ENCODE results near the gene NAGS.
"Not testable (repeated sequence)": the region's sequence is repeated elsewhere in the genome, so short reads cannot be mapped to it uniquely, and the experiment has no call there.

The NAGS gene

GRCh38 chr17:43995150-43995471 lies 9.3 kb upstream of the NAGS start:
- no peaks in the 10 kb centered on the region for H3K9me3 ChIP-seq (replicated peaks; ENCODE audit: insufficient read depth, low read length)
- no peaks in the 10 kb centered on the region for H3F3A ChIP-seq (ENCODE audit: insufficient read depth, low read length)
- no peaks in the 10 kb centered on the region for H3K79me2 ChIP-seq (ENCODE audit: low read length)
- TF ChIP-seq EZH2phosphoT487 (IDR thresholded peaks at IDR 0.05; ENCODE audit: low read length), result no peak
- no peak for TF ChIP-seq EZH2 (optimal IDR thresholded peaks at IDR 0.05; ENCODE audit: low read depth, low read length)
- TF ChIP-seq CTCF (IDR thresholded peaks at IDR 0.05; ENCODE audit: low read length), result no peak
- no peak for DNase-seq
- H3K27ac ChIP-seq (ENCODE audit: low read length), result no peak overlapping the region
- peak overlapping the region; percentile 94; the same call in 1 of the 2 replicates for H3K4me2 ChIP-seq (ENCODE audit: low read depth, low read length)
- H4K20me1 ChIP-seq (ENCODE audit: insufficient read depth, low read length), result no peaks in the 10 kb centered on the region
- peak overlapping the region; percentile 31; the same call in 1 of the 2 replicates for H3K9ac ChIP-seq (ENCODE audit: low read length)
- peak overlapping the region; percentile 86 for H2AFZ ChIP-seq (ENCODE audit: low read length)
- H3K4me3 ChIP-seq (ENCODE audit: low read length), result peak overlapping the region; percentile 56
- H3K27me3 ChIP-seq (replicated peaks; ENCODE audit: insufficient read depth, low read length), result 0 out of 2 replicates have a peak, but pooled peaks cover under 1% of the 10 kb centered on the region
- no peaks in the 10 kb centered on the region for H3K36me3 ChIP-seq (replicated peaks; ENCODE audit: insufficient read depth, low read length)
- H3K4me1 ChIP-seq (ENCODE audit: low read length), result peaks cover 4% of the 10 kb centered on the region; the same call in 1 of the 2 replicates
- no peaks in the 10 kb centered on the region for H3K9me2 ChIP-seq (replicated peaks; ENCODE audit: insufficient read depth, low read length)

- H3K4me3 ChIP-seq (ENCODE audit: low read length); H3K79me2 ChIP-seq (ENCODE audit: low read length); H3K9me3 ChIP-seq (replicated peaks; ENCODE audit: insufficient read depth, low read length); H3K27me3 ChIP-seq (replicated peaks; ENCODE audit: insufficient read depth, low read length); H2AFZ ChIP-seq (ENCODE audit: low read length); H3K9me2 ChIP-seq (replicated peaks; ENCODE audit: insufficient read depth, low read length); H3K9ac ChIP-seq (ENCODE audit: low read length); H3K27ac ChIP-seq (ENCODE audit: low read length); H3K36me3 ChIP-seq (replicated peaks; ENCODE audit: insufficient read depth, low read length); H3K4me2 ChIP-seq (ENCODE audit: low read depth, low read length); DNase-seq; H3F3A ChIP-seq (ENCODE audit: insufficient read depth, low read length); H3K4me1 ChIP-seq (ENCODE audit: low read length); H4K20me1 ChIP-seq (ENCODE audit: insufficient read depth, low read length): not testable (repeated sequence)
Measured at GRCh38 chr17:43997180-43997579, 7.2 kb upstream of the NAGS start.

GRCh38 chr17:43998552-43998951 lies 5.9 kb upstream of the NAGS start:
- Histone ChIP-seq H3K36me3 (replicated peaks; ENCODE audit: insufficient read depth, low read length) (no peaks in the 10 kb centered on the region), H3K4me2 (ENCODE audit: low read depth, low read length) (no peak overlapping the region), H3K4me1 (ENCODE audit: low read length) (peaks cover 4% of the 10 kb centered on the region; the same call in 1 of the 2 replicates), H3K27ac (ENCODE audit: low read length) (no peak overlapping the region), H3K9ac (ENCODE audit: low read length) (no peak overlapping the region), H2AFZ (ENCODE audit: low read length) (no peak overlapping the region), H3K9me2 (replicated peaks; ENCODE audit: insufficient read depth, low read length) (no peaks in the 10 kb centered on the region), H3K9me3 (replicated peaks; ENCODE audit: insufficient read depth, low read length) (no peaks in the 10 kb centered on the region), H3K27me3 (replicated peaks; ENCODE audit: insufficient read depth, low read length) (peaks cover 3% of the 10 kb centered on the region; the same call in 1 of the 2 replicates), H3F3A (ENCODE audit: insufficient read depth, low read length) (no peaks in the 10 kb centered on the region), H4K20me1 (ENCODE audit: insufficient read depth, low read length) (no peaks in the 10 kb centered on the region), H3K79me2 (ENCODE audit: low read length) (no peaks in the 10 kb centered on the region), H3K4me3 (ENCODE audit: low read length) (no peak overlapping the region)
- TF ChIP-seq EZH2phosphoT487 (IDR thresholded peaks at IDR 0.05; ENCODE audit: low read length) (no peak), CTCF (IDR thresholded peaks at IDR 0.05; ENCODE audit: low read length) (no peak), EZH2 (optimal IDR thresholded peaks at IDR 0.05; ENCODE audit: low read depth, low read length) (no peak)
- no peak for DNase-seq

- H3K36me3 ChIP-seq (replicated peaks; ENCODE audit: insufficient read depth, low read length), result no peaks in the 10 kb centered on the region
- DNase-seq, result no peak
- peaks cover 3% of the 10 kb centered on the region; the same call in 1 of the 2 replicates for H3K27me3 ChIP-seq (replicated peaks; ENCODE audit: insufficient read depth, low read length)
- H3K4me1 ChIP-seq (ENCODE audit: low read length), result peaks cover 4% of the 10 kb centered on the region; the same call in 1 of the 2 replicates
- H2AFZ ChIP-seq (ENCODE audit: low read length), result no peak overlapping the region
- H3K4me2 ChIP-seq (ENCODE audit: low read depth, low read length), result no peak overlapping the region
- H4K20me1 ChIP-seq (ENCODE audit: insufficient read depth, low read length), result no peaks in the 10 kb centered on the region
- H3K9ac ChIP-seq (ENCODE audit: low read length), result no peak overlapping the region
- no peaks in the 10 kb centered on the region for H3K9me3 ChIP-seq (replicated peaks; ENCODE audit: insufficient read depth, low read length)
- H3K27ac ChIP-seq (ENCODE audit: low read length), result no peak overlapping the region
- H3K4me3 ChIP-seq (ENCODE audit: low read length), result no peak overlapping the region
- H3K9me2 ChIP-seq (replicated peaks; ENCODE audit: insufficient read depth, low read length), result no peaks in the 10 kb centered on the region
- H3F3A ChIP-seq (ENCODE audit: insufficient read depth, low read length), result no peaks in the 10 kb centered on the region
- TF ChIP-seq CTCF (IDR thresholded peaks at IDR 0.05; ENCODE audit: low read length), result no peak
- no peak for TF ChIP-seq EZH2phosphoT487 (IDR thresholded peaks at IDR 0.05; ENCODE audit: low read length)
- TF ChIP-seq EZH2 (optimal IDR thresholded peaks at IDR 0.05; ENCODE audit: low read depth, low read length), result no peak
- H3K79me2 ChIP-seq (ENCODE audit: low read length), result no peaks in the 10 kb centered on the region
Measured at GRCh38 chr17:43999024-43999423, 5.4 kb upstream of the NAGS start.

Data from MM.1S (cell line).